NCI-H345 treated with DMSO at 0.1 percent for 48 hours (cell line): ENCODE measurements around the gene CCZ1.
"Not testable (repeated sequence)": the region's sequence is repeated elsewhere in the genome, so short reads cannot be mapped to it uniquely, and the experiment has no call there.

ENCODE experiments used
- DNase-seq: peaks from one replicate; lab custom pipeline; 2025; ENCODE audit not compliant: unreplicated experiment; lab: John Stamatoyannopoulos, UW

The CCZ1 gene

DNA sequence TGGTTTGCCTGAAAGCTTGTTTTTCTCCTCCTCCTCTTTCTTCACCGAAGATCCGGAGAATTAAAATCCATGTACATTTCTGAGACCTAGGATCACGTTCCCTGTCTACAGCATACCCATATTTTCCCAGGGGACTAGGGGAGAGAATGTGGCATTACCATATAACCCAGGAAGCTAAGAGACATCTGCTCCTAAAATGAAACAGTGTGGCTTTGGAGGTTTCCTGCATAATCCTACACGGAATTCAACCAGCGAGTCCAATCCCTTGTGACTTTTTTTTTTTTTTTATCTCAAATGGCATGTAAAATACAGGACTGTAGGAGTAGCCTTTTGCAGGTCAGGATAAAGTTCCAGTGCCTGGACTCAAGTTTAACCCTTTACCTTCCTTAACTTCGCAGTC lies 10.3 kb downstream of the CCZ1 start:
- DNase-seq, result not testable (repeated sequence)

- not testable (repeated sequence) for DNase-seq
These were observed 18.0 kb downstream of the CCZ1 start for GRCh38 chr7:5916529-5916928.

GRCh38 chr7:5924180-5924579 lies 25.6 kb downstream of the CCZ1 start:
- not testable (repeated sequence) for DNase-seq

- DNase-seq, result not testable (repeated sequence)
These were observed 26.1 kb downstream of the CCZ1 start for GRCh38 chr7:5924630-5925029.

GRCh38 chr7:5926263-5926870 lies 27.8 kb downstream of the CCZ1 start:
- not testable (repeated sequence) for DNase-seq

GRCh38 chr7:5930290-5930689 lies 31.8 kb downstream of the CCZ1 start:
- not testable (repeated sequence) for DNase-seq

- DNase-seq, result not testable (repeated sequence)
These were observed 32.7 kb downstream of the CCZ1 start for GRCh38 chr7:5931250-5931649.

DNA sequence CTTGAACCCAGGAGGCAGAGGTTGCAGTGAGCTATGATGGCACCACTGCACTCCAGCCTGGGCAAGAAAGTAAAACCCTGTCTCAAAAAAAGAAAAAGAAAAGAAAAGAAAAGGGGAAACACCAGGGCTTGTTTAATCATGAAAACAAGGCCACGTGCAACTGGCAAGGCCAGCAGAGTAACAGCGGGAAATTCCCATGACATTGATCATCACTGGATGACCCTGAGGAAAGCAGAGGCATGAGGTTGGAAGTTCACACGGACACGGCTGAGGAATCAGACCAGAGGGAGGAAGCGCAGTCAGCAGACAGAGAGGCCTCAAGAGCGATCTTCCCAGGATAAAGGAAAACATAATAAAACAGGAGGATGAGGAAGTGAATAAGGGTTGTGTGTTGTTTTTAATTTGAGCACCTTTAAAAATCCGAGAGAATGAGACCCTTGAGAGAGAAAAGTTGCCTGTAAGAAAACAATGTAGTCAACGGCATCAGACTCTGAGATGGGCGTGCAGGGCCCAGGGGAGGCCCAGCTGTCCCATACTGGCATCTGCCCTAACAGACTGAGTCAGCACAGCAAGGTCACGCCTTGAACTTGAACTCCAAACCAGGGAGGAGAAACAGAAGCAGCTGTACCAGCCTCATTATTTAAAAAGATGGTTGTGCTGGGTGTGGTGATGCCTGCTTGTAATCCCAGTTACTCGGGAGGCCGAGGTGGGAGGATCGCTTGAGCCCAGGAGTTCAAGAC lies 33.5 kb downstream of the CCZ1 start:
- not testable (repeated sequence) for DNase-seq

DNA sequence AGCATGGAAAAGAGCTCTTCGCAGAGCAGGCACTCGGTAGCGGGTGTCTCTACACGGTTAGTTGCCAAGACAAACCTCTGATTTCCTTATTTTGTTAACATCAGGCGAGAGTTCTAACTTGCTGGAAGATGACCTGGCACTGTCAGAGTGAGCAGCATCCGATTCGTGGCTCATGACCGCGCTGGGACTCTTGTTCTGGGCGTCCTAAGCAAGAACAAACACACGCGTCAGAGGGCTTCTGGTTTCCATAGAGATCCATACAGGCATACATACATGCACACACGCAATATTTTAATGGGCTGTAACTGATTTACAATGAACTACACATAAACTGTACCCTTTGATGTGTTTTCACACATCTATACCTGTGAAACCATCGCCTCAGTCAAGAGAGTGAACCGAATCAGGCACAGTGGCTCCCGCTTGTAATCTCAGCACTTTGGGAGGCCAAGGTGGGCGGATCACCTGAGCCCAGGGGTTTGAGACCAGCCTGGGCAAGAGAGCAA lies 36.5 kb downstream of the CCZ1 start:
- DNase-seq, result not testable (repeated sequence)

DNA sequence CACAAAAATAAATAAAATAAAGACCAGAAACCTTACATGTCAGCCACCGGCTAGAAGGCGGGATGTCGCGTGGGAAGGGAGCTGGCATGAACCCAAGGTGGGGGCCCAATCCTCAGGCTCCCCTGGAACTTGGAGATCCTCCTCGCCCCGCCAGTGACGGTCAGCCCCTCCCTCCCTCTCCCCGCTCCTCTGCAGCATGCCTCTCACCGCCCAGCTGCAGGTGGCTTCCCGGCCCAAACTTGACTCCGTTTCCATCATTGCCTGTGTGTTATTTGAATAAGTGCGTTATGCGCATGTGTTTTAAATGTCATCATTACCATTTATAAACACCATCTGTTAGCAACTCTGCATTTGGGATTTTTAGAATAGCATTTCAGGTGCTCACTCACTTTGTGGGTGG lies 64.7 kb downstream of the CCZ1 start:
- not testable (repeated sequence) for DNase-seq

DNA sequence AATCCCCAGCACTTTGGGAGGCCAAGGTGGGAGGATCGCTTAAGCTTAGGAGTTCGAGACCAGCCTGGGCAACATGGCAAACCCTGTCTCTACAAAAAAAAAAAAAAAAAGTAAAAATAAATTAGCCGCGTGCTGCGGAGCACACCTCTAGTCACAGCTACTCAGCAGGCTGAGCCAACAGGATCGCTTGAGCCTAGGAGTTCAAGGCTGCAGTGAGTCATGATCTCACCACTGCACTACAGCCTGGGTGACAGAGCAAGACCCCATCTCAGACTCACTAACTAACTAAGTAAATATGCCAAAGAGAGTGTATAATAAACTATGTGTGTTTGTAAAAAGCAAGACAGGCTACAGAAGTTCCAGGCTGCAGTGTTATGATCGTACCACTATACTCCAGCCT lies 65.3 kb downstream of the CCZ1 start:
- DNase-seq, result not testable (repeated sequence)

GRCh38 chr7:5970347-5970911 lies 71.9 kb downstream of the CCZ1 start, which contains the start of gene RSPH10B:
Gene RSPH10B, minus strand, starts transcription at chr7:5970689. Its CDS starts 3,573 bp downstream, at chr7:5967116.
- not testable (repeated sequence) for DNase-seq

GRCh38 chr7:5973580-5973979 lies 75.0 kb downstream of the CCZ1 start:
- DNase-seq, result not testable (repeated sequence)
